Fibroblast of skin of right biceps (primary cell): ENCODE results near the gene PLXNB2.
A peak's percentile ranks its signal among the peaks of the same experiment; 100 is the strongest.

Source experiments
- DNase-seq: peaks from one replicate; pipeline ENCODE4 v3.0.0-alpha.2; 2013

The PLXNB2 gene

GRCh38 chr22:50249341-50250248, 57.9 kb downstream of the PLXNB2 start:
- DNase-seq: no peak

- no peak for DNase-seq
Measured at GRCh38 chr22:50248196-50249081, 59.0 kb downstream of the PLXNB2 start.

GRCh38 chr22:50247748-50248147, 59.7 kb downstream of the PLXNB2 start:
- peak; percentile 72 for DNase-seq

DNA sequence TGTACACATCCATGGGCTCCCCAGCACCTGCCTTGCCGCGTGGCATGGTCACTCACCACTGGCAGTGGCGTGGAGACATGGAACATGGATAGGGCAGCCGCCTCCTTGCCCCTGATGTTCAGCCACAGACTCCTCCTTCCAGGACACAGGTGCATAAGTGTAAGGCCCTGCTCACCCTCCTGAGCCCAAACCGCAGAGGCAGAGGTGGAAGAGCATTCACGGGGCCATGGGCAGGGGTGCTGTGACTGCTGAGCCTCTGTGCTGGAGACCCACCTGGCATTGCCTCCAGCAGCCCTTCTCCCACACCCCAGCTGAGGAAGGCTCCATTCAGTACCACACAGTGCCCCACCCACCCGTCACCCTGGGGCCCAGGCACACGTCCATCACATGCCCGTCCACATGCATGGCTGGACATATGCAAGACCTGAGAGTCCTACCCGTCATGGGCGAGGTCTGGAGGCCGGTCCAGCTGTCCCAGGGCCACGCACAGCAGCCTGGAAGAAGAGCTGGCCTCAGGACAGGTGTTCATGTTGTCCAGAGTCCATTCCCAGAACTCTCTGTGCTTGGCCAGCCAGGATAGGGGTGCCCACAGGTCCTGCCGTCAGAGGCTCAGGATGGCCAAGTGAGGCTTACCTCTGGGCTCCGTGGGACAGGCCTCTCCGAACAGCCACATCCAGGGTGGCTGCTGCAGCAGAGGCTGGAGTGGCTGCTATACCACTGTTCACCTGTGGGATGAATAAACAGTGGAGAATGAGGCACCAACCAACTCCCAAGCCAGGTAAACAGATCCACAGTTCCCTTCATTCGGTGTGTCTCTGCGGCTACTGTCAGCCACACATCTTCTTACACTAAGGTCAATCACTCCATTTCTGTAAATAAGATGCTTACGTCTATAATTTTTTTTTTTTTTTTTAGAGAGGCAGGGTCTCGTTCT, 60.9 kb downstream of the PLXNB2 start:
- DNase-seq: no peak

- DNase-seq: no peak
Measured at GRCh38 chr22:50245214-50246072, 62.0 kb downstream of the PLXNB2 start.

DNA sequence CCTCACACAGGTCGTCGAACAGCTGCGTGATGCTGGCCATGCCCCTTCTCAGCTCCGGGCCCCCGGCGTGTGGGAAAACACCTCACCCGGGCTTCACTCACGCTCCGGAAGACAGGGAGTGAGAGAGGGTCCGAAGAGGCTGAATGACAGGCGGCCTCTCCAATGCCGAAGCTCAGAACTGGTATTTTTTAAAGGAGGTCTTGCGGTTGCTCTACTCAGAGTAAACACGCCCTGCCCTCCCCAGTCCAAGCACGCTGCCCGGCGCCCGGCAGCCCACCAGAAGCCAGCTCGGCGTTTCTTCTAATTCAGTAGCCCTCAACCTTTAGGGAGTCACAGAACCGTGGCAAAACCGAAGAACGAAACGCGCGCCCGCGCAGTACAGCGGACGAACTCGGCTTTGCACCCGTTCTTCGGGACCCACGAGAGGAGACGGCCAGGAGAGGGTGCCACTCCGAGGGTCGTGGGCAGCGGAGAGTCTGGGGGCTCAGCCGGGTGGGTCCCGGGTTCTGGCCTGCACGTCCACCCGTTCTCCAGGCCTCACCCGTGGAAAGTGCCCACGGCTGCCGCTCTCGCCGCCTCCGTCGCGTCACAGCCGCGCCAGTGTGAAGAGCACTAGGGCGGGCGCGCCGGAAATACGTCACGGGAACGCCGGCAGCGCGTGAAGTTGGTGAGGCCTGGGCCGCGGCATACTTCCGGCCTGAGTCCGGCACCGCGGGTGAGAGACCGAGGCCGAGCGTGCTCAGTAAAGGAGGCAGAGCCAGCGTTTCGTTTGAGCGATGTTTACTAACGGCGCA, 62.8 kb downstream of the PLXNB2 start, which contains the start of gene TUBGCP6:
Gene TUBGCP6, minus strand, starts transcription at position 604 of the 794 bp plus-strand sequence. Its CDS starts 564 bp downstream, at position 40.
- DNase-seq: peak; percentile 92

- DNase-seq: no peak
Measured at GRCh38 chr22:50243685-50244419, 63.6 kb downstream of the PLXNB2 start.

DNA sequence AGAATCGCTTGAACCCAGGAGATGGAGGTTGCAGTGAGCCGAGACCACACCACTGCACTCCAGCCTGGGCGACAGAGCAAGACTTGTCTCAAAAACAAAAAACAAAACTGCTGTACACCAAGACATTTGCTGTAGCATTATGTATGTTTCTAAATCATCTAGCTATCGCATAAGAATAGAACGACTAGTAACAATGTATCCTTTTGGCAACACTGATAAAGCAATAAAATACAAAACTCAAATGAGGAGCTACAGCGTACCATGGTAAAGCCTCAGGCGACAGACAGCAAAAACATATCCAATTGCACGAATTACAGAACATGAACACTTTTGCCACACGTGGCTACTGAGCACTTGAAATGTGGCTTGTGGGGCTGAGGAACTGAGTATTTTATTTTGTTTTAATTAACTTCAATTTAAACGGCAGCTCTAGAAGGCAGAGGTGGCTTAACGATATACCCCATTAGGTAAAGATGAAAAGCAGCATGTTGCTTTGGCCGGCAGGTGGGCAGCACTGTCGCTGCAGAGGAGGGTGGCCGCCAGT, 65.0 kb downstream of the PLXNB2 start:
- DNase-seq: no peak

DNA sequence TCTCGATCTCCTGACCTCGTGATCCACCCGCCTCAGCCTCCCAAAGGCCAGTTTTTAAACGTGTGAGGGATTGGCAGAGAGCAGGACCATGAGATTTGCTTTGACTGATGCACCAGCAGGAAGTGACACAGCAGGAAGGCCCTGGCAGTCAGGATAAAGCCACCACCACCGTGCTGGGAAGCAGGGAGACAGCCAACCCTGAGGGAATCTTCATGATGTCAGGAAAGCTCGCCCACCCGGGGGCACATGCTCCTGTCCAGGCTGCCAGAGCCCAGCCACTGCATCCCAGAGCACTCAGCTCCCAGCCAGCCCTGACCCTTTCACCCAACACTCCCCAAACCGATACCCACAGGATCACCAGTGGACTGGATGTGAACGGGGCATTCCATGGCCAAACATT, 68.7 kb downstream of the PLXNB2 start:
- DNase-seq: no peak

- DNase-seq: no peak
Measured at GRCh38 chr22:50236731-50237409, 70.6 kb downstream of the PLXNB2 start.

DNA sequence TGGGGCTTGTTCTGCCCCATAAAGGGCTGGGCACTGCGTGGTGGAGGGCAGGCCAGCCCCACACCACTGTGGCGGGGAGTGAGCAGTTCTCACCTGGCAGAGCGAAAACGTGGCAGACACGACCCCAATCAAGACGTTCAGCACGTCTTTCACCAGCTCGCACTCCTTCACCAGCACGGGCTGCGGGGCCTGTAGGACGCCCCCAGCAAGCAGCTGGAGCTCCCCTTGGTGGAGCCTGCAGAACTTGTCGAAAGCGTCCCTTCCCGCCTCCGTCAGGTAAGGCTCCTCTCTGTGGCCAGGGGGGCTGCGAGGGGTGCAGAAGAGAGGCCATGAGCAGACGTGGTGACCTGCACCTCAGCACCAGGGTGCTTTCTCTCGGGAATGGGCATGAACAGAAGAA, 74.2 kb downstream of the PLXNB2 start:
- no peak for DNase-seq

- no peak for DNase-seq
Measured at GRCh38 chr22:50232481-50233151, 74.8 kb downstream of the PLXNB2 start.

DNA sequence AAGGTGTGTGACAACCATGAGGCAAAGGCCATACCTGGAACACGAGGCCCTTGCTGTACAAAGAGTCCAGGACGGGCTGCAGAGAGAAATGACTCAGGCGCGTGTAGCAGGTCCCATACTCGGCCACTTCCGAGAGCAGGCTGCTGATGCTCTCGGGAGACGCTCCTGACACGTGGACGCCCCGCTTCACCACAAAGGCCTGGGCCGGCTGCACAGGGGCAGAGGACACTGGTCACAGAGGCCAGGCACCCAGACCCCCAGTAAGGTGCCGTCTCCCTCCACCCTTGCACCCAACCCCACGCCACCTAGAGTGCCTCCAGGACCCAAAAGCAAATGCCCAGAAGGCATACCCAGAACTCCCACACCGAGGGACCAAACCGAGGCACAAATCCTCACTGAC, 78.1 kb downstream of the PLXNB2 start:
- no peak for DNase-seq

GRCh38 chr22:50228366-50228765, 79.1 kb downstream of the PLXNB2 start:
- no peak for DNase-seq

- DNase-seq: no peak
Measured at GRCh38 chr22:50227579-50228215, 79.7 kb downstream of the PLXNB2 start.

DNA sequence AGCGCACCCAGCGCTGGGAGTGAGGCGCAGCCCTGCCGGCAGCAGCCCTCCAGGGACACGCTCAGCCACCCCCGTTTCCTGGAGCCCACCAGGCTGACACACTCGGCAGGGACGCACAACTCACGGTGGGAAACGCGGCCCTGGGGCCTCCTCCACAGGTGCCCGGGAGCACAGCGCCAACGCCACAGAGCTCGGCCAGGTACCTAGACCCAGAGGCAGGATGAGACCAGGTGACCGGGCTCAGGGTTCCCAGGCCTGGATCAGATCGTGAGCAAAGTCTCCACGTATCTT, 80.6 kb downstream of the PLXNB2 start:
- DNase-seq: no peak

DNA sequence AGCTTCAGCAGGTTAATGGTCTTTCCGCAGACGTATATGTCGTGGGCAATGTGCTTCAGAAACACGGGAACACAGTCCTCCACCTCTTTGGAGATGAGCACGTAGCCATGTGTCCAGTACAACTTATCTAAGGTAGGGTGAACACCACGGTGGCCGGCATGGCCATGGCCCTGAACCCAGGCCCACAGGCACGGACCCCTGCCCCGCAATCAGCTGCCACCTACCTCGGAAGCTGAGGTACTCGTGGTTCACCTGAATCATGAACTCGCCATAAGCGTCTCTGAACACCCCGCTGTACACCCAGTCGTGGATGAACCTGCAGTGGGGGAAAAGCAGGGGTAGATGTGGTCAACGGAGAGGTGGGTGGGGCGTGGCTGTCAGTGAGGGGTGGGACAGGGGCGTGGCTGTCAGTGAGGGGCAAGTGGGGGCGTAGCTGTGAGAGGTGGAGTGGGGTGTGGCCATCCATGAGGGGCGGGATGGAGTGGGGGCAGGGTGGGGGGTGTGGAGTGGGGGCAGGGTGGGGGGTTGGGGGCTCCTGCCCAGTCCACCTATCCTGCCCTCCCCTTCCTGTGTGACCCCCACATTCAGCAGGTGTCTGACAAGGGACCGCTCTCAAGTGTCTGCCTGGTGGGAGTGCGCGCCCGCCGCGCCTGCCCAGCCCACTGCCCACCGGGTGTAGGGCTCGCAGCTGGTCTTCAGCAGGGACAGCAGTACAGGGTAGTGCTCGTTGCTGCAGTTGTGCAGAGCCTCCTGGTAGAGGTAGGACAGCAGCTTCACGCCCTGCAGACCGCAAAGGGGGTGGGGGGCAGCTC, 81.2 kb downstream of the PLXNB2 start:
- DNase-seq: no peak
